SK-N-SH (cell line): ENCODE results near the gene IFNL4. TPM values are rescaled to one million over a fixed set of nuclear protein-coding genes. Genes with fewer than 3 reads are reported as not detected.

ENCODE experiments used
- CTCF ChIA-PET: fragments of 300-600, 350-600 bp; formaldehyde crosslinking; extraction: SDS; loops from one replicate; lab custom pipeline; 2021; lab: Yijun Ruan, JAX
- POLR2A ChIA-PET: fragments of 350-600 bp; sonication (Branson Sonifier 250); formaldehyde crosslinking; extraction: SDS; loops from one replicate; lab custom pipeline; 2020; ENCODE audit warnings: antibody characterized with exemption, inconsistent platforms; lab: Yijun Ruan, JAX
- DNase-seq: peaks from one replicate; pipeline ENCODE4 v3.0.0; 2012
- H2AFZ ChIP-seq: fragments of 200-600 bp; sonication (generic); 2 replicates; pipeline ENCODE4 v1.8.1; 2016; ENCODE audit warnings: antibody characterized with exemption, mild to moderate bottlenecking, low read depth
- H3F3A ChIP-seq: fragments of 200-600 bp; sonication (generic); replicated peaks from 2 replicates; pipeline ENCODE3; 2016; ENCODE audit warnings: antibody characterized with exemption, mild to moderate bottlenecking; ENCODE audit not compliant: insufficient read depth
- H3K27ac ChIP-seq, 2 experiments: fragments of 200-500 bp in 1 of 2; fragments of 200-600 bp in 1 of 2; sonication (Bioruptor generic) in 1 of 2; sonication (generic), shearing (Covaris generic) in 1 of 2; 2 replicates each; pipeline versions ENCODE4 v1.5.1 to v1.6.1; 2014 to 2016; ENCODE audit warnings: low read depth in 2 of 2, inconsistent platforms in 1 of 2, low read length in 1 of 2, mild to moderate bottlenecking in 1 of 2, mixed read lengths in 1 of 2
- H3K27me3 ChIP-seq: fragments of 200-600 bp; sonication (generic), shearing (Covaris generic); 2 replicates; pipeline ENCODE4 v1.6.1; 2016; ENCODE audit warnings: mixed run types; ENCODE audit not compliant: insufficient read depth
- H3K36me3 ChIP-seq, 2 experiments: fragments of 200-500 bp in 1 of 2; fragments of 200-600 bp in 1 of 2; sonication (Bioruptor generic) in 1 of 2; sonication (generic) in 1 of 2; replicated peaks in 1 of 2; 2 replicates each; pipeline versions ENCODE3 to v1.5.1; 2014 to 2016; ENCODE audit warnings: low read length in 1 of 2, mild to moderate bottlenecking in 1 of 2; ENCODE audit not compliant: insufficient read depth in 2 of 2, control insufficient read depth in 1 of 2
- H3K4me1 ChIP-seq, 2 experiments: fragments of 200-500 bp in 1 of 2; fragments of 200-600 bp in 1 of 2; sonication (Bioruptor generic) in 1 of 2; sonication (generic), shearing (Covaris generic) in 1 of 2; 2 replicates each; pipeline versions ENCODE4 v1.5.1 to v1.6.1; 2014 to 2016; ENCODE audit warnings: low read depth in 1 of 2, low read length in 1 of 2, mixed run types in 1 of 2; ENCODE audit not compliant: insufficient read depth in 2 of 2, control insufficient read depth in 1 of 2
- H3K4me2 ChIP-seq: fragments of 200-600 bp; sonication (generic), shearing (Covaris generic); 2 replicates; pipeline ENCODE4 v1.6.1; 2017; ENCODE audit warnings: mixed run types
- H3K4me3 ChIP-seq, 2 experiments: fragments of 200-500 bp in 1 of 2; fragments of 200-600 bp in 1 of 2; sonication (Bioruptor generic) in 1 of 2; sonication (generic), shearing (Covaris generic) in 1 of 2; 2 replicates each; pipeline versions ENCODE4 v1.5.1 to v1.8.1; 2014 to 2016; ENCODE audit warnings: low read depth in 2 of 2, inconsistent platforms in 1 of 2, low read length in 1 of 2, mild to moderate bottlenecking in 1 of 2, mixed read lengths in 1 of 2, moderate library complexity in 1 of 2
- H3K79me2 ChIP-seq: fragments of 200-600 bp; sonication (generic); 2 replicates; pipeline ENCODE4 v1.8.1; 2017; ENCODE audit warnings: mild to moderate bottlenecking; ENCODE audit not compliant: insufficient read depth
- H3K9ac ChIP-seq: fragments of 200-600 bp; sonication (generic); 2 replicates; pipeline ENCODE4 v1.6.1; 2017; ENCODE audit warnings: mixed run types
- H3K9me2 ChIP-seq: fragments of 200-600 bp; sonication (generic); 2 replicates; pipeline ENCODE4 v1.6.1; 2017; ENCODE audit warnings: mixed run types
- H3K9me3 ChIP-seq: fragments of 200-600 bp; sonication (generic); 2 replicates; pipeline ENCODE4 v1.6.1; 2017; ENCODE audit warnings: mixed run types, mild to moderate bottlenecking, moderate library complexity
- H4K20me1 ChIP-seq: fragments of 200-600 bp; sonication (generic); 2 replicates; pipeline ENCODE4 v1.6.1; 2017; ENCODE audit warnings: mild to moderate bottlenecking, mixed run types; ENCODE audit not compliant: insufficient read depth
- EZH2phosphoT487 ChIP-seq: fragments of 200-600 bp; sonication (generic); IDR thresholded peaks from 2 replicates; pipeline ENCODE4 v1.6.1; 2017; ENCODE audit warnings: low read depth, mixed run types, mild to moderate bottlenecking, antibody characterized with exemption, moderate library complexity, borderline replicate concordance
- MEF2A ChIP-seq: IDR thresholded peaks from 2 replicates; pipeline ENCODE4 v1.4.0; 2012; ENCODE audit warnings: low read depth, borderline replicate concordance
- MXI1 ChIP-seq: IDR thresholded peaks from 2 replicates; pipeline ENCODE4 v1.6.1; 2012; ENCODE audit warnings: mild to moderate bottlenecking, low read depth, low read length, improper control_type of control experiment
- NFIC ChIP-seq: IDR thresholded peaks from 2 replicates; pipeline ENCODE4 v1.4.0; 2012; ENCODE audit warnings: borderline replicate concordance
- RAD21 ChIP-seq: IDR thresholded peaks from 2 replicates; pipeline ENCODE4 v1.6.1; 2012; ENCODE audit warnings: mild to moderate bottlenecking, low read length
- RCOR1 ChIP-seq: fragments of 150-350 bp; IDR thresholded peaks from 2 replicates; pipeline ENCODE4 v1.6.1; 2017; ENCODE audit warnings: antibody characterized with exemption, low read length
- RFX5 ChIP-seq: IDR thresholded peaks from 2 replicates; pipeline ENCODE4 v1.6.1; 2012; ENCODE audit warnings: mild to moderate bottlenecking, improper control_type of control experiment, low read length
- SIN3A ChIP-seq: IDR thresholded peaks from 2 replicates; pipeline ENCODE4 v1.6.1; 2012; ENCODE audit warnings: low read depth, mild to moderate bottlenecking, low read length, moderate library complexity, borderline replicate concordance
- SMC3 ChIP-seq: IDR thresholded peaks from 2 replicates; pipeline ENCODE4 v1.6.1; 2012; ENCODE audit warnings: low read depth, low read length, improper control_type of control experiment
- TAF1 ChIP-seq: IDR thresholded peaks from 2 replicates; pipeline ENCODE4 v1.6.1; 2012; ENCODE audit warnings: low read depth, mild to moderate bottlenecking, low read length, moderate library complexity, borderline replicate concordance
- TCF12 ChIP-seq: IDR thresholded peaks from 2 replicates; pipeline ENCODE4 v1.4.0; 2012
- USF2 ChIP-seq: fragments of 150-350 bp; IDR thresholded peaks from 2 replicates; pipeline ENCODE4 v1.6.1; 2017; ENCODE audit warnings: antibody characterized with exemption, low read length, low read depth, borderline replicate concordance
- YY1 ChIP-seq: IDR thresholded peaks from 2 replicates; pipeline ENCODE4 v1.4.0; 2012; ENCODE audit warnings: low read depth, mild to moderate bottlenecking
- WGBS: methylation state at CpG from one replicate; pipeline ENCODE4 v1.1.6; 2017; ENCODE audit warnings: low lambda C conversion rate; 5-methylcytosine and 5-hydroxymethylcytosine counted together
- polyA plus RNA-seq, 3 experiments: library from polyadenylated mRNA; depleted of rRNA; stranded (reverse); fragments of >200 nt; gene quantifications; 2 replicates each; pipeline ENCODE4 v1.2.3, GENCODE V29; 2012
- TF ChIP-seq, protein P1 (sequence below): IDR thresholded peaks from 2 replicates; pipeline ENCODE4; 2012
- TF ChIP-seq, protein P2 (sequence below): IDR thresholded peaks from 2 replicates; pipeline ENCODE4 v1.6.1; 2012; ENCODE audit warnings: mild to moderate bottlenecking, low read depth, low read length, moderate library complexity
- TF ChIP-seq, protein P3 (sequence below): fragments of 200-600 bp; sonication (generic); IDR thresholded peaks from 2 replicates; pipeline ENCODE4 v1.6.1; 2017; ENCODE audit warnings: antibody characterized with exemption, mild to moderate bottlenecking, moderate library complexity

Gene IFNL4
- not detected in 2 replicates for polyA plus RNA-seq (2012; rRNA removed)
- polyA plus RNA-seq (2012; cell fraction: cytosol; rRNA removed): not detected in 2 replicates
- not detected in 2 replicates for polyA plus RNA-seq (2012; cell fraction: nucleus; rRNA removed)

- peaks cover 4% of the 10 kb centered on the region; the same call in 1 of the 2 replicates for H3K27me3 ChIP-seq
- POLR2A ChIA-PET: no interaction called here
- TF ChIP-seq, protein P1, sequence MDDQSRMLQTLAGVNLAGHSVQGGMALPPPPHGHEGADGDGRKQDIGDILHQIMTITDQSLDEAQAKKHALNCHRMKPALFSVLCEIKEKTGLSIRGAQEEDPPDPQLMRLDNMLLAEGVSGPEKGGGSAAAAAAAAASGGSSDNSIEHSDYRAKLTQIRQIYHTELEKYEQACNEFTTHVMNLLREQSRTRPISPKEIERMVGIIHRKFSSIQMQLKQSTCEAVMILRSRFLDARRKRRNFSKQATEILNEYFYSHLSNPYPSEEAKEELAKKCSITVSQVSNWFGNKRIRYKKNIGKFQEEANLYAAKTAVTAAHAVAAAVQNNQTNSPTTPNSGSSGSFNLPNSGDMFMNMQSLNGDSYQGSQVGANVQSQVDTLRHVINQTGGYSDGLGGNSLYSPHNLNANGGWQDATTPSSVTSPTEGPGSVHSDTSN: no peak
- no peak for TF ChIP-seq RAD21
- TF ChIP-seq MXI1: no peak
- TF ChIP-seq NFIC: no peak
- no peak for TF ChIP-seq USF2
- no peak for TF ChIP-seq TAF1
- no peak for TF ChIP-seq RFX5
- TF ChIP-seq MEF2A: no peak
- no peak for TF ChIP-seq TCF12
- TF ChIP-seq, protein P2, sequence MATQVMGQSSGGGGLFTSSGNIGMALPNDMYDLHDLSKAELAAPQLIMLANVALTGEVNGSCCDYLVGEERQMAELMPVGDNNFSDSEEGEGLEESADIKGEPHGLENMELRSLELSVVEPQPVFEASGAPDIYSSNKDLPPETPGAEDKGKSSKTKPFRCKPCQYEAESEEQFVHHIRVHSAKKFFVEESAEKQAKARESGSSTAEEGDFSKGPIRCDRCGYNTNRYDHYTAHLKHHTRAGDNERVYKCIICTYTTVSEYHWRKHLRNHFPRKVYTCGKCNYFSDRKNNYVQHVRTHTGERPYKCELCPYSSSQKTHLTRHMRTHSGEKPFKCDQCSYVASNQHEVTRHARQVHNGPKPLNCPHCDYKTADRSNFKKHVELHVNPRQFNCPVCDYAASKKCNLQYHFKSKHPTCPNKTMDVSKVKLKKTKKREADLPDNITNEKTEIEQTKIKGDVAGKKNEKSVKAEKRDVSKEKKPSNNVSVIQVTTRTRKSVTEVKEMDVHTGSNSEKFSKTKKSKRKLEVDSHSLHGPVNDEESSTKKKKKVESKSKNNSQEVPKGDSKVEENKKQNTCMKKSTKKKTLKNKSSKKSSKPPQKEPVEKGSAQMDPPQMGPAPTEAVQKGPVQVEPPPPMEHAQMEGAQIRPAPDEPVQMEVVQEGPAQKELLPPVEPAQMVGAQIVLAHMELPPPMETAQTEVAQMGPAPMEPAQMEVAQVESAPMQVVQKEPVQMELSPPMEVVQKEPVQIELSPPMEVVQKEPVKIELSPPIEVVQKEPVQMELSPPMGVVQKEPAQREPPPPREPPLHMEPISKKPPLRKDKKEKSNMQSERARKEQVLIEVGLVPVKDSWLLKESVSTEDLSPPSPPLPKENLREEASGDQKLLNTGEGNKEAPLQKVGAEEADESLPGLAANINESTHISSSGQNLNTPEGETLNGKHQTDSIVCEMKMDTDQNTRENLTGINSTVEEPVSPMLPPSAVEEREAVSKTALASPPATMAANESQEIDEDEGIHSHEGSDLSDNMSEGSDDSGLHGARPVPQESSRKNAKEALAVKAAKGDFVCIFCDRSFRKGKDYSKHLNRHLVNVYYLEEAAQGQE: no peak
- no peak for TF ChIP-seq YY1
- no peak for TF ChIP-seq EZH2phosphoT487
- TF ChIP-seq, protein P3, sequence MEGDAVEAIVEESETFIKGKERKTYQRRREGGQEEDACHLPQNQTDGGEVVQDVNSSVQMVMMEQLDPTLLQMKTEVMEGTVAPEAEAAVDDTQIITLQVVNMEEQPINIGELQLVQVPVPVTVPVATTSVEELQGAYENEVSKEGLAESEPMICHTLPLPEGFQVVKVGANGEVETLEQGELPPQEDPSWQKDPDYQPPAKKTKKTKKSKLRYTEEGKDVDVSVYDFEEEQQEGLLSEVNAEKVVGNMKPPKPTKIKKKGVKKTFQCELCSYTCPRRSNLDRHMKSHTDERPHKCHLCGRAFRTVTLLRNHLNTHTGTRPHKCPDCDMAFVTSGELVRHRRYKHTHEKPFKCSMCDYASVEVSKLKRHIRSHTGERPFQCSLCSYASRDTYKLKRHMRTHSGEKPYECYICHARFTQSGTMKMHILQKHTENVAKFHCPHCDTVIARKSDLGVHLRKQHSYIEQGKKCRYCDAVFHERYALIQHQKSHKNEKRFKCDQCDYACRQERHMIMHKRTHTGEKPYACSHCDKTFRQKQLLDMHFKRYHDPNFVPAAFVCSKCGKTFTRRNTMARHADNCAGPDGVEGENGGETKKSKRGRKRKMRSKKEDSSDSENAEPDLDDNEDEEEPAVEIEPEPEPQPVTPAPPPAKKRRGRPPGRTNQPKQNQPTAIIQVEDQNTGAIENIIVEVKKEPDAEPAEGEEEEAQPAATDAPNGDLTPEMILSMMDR: no peak
- TF ChIP-seq SIN3A: no peak
- no peak for TF ChIP-seq SMC3
- no peak for TF ChIP-seq RCOR1
Measured at GRCh38 chr19:39248806-39249205, at the start of gene IFNL4. Gene IFNL4, minus strand, starts transcription at chr19:39248856.

More at GRCh38 chr19:39248806-39249205, at the start of gene IFNL4:
- Histone ChIP-seq H3K9ac (no peak within 1 kb of the TSS), H3K4me2 (no peak within 1 kb of the TSS), H3K9me3 (no peaks in the 10 kb centered on the region), H2AFZ (no peak within 1 kb of the TSS), H4K20me1 (no peaks in the 10 kb centered on the region), H3K79me2 (no peaks in the 10 kb centered on the region), H3K27ac (no peak within 1 kb of the TSS), H3K36me3 (no peaks in the 10 kb centered on the region), H3K4me1 (peaks cover 0 to 3% of the 10 kb centered on the region in 2 experiments; a peak in 1 of 4 replicates), H3F3A (no peaks in the 10 kb centered on the region), H3K9me2 (no peaks in the 10 kb centered on the region), H3K4me3 (no peak within 1 kb of the TSS)
- CTCF ChIA-PET: no interaction called here
- no peak for DNase-seq
- 11% methylated on average over 5 of the region's 13 CpGs for WGBS
